ENCODE data around the gene KDM5C. TPM values are rescaled to one million over a fixed set of nuclear protein-coding genes. Genes with fewer than 3 reads are reported as not detected.

KDM5C gene
- total and polyA plus RNA-seq, 9 of the 15 experiments (the other 6 are each of a cell fraction or from before 2014, with no cell fraction given), result 0.62 to 136 (median 52.4) TPM

DNA sequence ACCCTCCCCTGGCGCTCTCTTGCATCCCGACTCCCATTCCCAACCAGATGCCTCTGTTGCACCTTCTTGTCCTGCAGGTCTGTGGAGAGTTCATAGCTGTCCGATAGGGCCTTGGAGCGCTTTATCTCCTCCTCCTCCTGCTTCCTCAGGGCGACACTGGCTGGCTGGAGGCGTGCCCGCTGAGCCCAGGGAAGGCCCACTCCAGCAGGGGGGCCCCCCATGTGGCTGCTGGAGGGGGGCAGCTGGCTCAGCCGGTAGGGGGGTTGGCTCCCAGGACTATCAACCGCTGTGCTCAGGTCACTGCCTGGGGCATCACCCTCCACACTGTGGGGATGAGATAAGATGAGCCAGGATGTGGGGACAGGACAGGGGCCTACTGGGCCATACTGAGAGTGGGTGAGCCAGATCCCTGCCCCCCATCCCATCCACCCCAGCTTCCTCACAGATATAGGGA is 30.8 kb upstream of the KDM5C start (continued):
- TF ChIP-seq, protein P1, sequence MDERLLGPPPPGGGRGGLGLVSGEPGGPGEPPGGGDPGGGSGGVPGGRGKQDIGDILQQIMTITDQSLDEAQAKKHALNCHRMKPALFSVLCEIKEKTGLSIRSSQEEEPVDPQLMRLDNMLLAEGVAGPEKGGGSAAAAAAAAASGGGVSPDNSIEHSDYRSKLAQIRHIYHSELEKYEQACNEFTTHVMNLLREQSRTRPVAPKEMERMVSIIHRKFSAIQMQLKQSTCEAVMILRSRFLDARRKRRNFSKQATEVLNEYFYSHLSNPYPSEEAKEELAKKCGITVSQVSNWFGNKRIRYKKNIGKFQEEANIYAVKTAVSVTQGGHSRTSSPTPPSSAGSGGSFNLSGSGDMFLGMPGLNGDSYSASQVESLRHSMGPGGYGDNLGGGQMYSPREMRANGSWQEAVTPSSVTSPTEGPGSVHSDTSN (CRISPR knock-in tag; IDR thresholded peaks at IDR 0.05; ENCODE audit: low read depth), result no peak
- TF ChIP-seq, protein P1 (tag; conservative IDR thresholded peaks at IDR 0.05; ENCODE audit: low read depth), result no peak
- TF ChIP-seq, protein P2, sequence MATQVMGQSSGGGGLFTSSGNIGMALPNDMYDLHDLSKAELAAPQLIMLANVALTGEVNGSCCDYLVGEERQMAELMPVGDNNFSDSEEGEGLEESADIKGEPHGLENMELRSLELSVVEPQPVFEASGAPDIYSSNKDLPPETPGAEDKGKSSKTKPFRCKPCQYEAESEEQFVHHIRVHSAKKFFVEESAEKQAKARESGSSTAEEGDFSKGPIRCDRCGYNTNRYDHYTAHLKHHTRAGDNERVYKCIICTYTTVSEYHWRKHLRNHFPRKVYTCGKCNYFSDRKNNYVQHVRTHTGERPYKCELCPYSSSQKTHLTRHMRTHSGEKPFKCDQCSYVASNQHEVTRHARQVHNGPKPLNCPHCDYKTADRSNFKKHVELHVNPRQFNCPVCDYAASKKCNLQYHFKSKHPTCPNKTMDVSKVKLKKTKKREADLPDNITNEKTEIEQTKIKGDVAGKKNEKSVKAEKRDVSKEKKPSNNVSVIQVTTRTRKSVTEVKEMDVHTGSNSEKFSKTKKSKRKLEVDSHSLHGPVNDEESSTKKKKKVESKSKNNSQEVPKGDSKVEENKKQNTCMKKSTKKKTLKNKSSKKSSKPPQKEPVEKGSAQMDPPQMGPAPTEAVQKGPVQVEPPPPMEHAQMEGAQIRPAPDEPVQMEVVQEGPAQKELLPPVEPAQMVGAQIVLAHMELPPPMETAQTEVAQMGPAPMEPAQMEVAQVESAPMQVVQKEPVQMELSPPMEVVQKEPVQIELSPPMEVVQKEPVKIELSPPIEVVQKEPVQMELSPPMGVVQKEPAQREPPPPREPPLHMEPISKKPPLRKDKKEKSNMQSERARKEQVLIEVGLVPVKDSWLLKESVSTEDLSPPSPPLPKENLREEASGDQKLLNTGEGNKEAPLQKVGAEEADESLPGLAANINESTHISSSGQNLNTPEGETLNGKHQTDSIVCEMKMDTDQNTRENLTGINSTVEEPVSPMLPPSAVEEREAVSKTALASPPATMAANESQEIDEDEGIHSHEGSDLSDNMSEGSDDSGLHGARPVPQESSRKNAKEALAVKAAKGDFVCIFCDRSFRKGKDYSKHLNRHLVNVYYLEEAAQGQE (IDR thresholded peaks at IDR 0.05; ENCODE audit: borderline replicate concordance), result peak; percentile 21; the same call in 1 of the 2 replicates
- TF ChIP-seq, protein P2 (CRISPR knock-in tag; IDR thresholded peaks at IDR 0.05; ENCODE audit: low read depth), result no peak
- TF ChIP-seq ZNF12 (CRISPR knock-in tag; IDR thresholded peaks at IDR 0.05) (no peak), ELF1 (tag; IDR thresholded peaks at IDR 0.05) (no peak), FOXJ2 (tag; IDR thresholded peaks at IDR 0.05) (no peak), POLR2AphosphoS5 (IDR thresholded peaks at IDR 0.05; ENCODE audit: control insufficient read depth, insufficient read depth, low read depth, low read length) (peak; percentile 80; the same call in 1 of the 2 replicates), NFIX (CRISPR knock-in tag; IDR thresholded peaks at IDR 0.05; ENCODE audit: low read depth) (no peak)
- TF ChIP-seq, protein P3, sequence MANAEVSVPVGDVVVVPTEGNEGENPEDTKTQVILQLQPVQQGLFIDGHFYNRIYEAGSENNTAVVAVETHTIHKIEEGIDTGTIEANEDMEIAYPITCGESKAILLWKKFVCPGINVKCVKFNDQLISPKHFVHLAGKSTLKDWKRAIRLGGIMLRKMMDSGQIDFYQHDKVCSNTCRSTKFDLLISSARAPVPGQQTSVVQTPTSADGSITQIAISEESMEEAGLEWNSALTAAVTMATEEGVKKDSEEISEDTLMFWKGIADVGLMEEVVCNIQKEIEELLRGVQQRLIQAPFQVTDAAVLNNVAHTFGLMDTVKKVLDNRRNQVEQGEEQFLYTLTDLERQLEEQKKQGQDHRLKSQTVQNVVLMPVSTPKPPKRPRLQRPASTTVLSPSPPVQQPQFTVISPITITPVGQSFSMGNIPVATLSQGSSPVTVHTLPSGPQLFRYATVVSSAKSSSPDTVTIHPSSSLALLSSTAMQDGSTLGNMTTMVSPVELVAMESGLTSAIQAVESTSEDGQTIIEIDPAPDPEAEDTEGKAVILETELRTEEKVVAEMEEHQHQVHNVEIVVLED (CRISPR knock-in tag; IDR thresholded peaks at IDR 0.05), result no peak
- TF ChIP-seq, protein P4, sequence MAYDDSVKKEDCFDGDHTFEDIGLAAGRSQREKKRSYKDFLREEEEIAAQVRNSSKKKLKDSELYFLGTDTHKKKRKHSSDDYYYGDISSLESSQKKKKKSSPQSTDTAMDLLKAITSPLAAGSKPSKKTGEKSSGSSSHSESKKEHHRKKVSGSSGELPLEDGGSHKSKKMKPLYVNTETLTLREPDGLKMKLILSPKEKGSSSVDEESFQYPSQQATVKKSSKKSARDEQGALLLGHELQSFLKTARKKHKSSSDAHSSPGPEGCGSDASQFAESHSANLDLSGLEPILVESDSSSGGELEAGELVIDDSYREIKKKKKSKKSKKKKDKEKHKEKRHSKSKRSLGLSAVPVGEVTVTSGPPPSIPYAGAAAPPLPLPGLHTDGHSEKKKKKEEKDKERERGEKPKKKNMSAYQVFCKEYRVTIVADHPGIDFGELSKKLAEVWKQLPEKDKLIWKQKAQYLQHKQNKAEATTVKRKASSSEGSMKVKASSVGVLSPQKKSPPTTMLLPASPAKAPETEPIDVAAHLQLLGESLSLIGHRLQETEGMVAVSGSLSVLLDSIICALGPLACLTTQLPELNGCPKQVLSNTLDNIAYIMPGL (CRISPR knock-in tag; IDR thresholded peaks at IDR 0.05), result no peak
- TF ChIP-seq, protein P5, sequence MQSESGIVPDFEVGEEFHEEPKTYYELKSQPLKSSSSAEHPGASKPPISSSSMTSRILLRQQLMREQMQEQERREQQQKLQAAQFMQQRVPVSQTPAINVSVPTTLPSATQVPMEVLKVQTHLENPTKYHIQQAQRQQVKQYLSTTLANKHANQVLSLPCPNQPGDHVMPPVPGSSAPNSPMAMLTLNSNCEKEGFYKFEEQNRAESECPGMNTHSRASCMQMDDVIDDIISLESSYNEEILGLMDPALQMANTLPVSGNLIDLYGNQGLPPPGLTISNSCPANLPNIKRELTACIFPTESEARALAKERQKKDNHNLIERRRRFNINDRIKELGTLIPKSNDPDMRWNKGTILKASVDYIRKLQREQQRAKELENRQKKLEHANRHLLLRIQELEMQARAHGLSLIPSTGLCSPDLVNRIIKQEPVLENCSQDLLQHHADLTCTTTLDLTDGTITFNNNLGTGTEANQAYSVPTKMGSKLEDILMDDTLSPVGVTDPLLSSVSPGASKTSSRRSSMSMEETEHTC (IDR thresholded peaks at IDR 0.05), result no peak
